Measurements from ENCODE around the gene SIGLEC14.

DNA sequence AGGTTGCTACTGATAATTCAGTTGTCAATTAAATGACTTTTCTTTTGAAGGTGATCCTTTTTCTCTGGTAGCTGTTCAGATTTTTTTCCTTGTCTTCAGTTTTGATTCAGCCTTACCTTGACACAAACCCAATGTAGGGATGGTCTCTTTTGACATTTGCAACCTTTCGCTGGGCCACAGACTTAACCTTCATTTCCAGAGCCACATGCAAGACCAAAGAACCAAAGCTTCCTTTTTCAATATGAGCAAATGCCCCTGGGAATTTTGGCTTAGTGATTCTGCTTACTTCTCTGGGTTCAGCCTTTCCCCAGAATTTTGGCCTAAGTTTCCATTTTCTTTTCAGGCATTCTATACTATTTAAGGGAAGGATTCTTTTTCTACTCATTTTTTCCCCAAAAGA, 36.0 kb downstream of the SIGLEC14 start:
- TF ChIP-seq CTCF (IDR thresholded peaks at IDR 0.05), result no peak
- no peak for TF ChIP-seq EZH2 (IDR thresholded peaks at IDR 0.05)
- TF ChIP-seq EZH2phosphoT487 (IDR thresholded peaks at IDR 0.05), result no peak
